Measurements from ENCODE around the gene CFAP74. TPM values are rescaled to one million over a fixed set of nuclear protein-coding genes. Genes with fewer than 3 reads are reported as not detected.

CFAP74 gene
- total and polyA plus RNA-seq, 2 of the 13 experiments (the other 11 are each of a cell fraction or from before 2014, with no cell fraction given) = 0.27 to 0.62 TPM

DNA sequence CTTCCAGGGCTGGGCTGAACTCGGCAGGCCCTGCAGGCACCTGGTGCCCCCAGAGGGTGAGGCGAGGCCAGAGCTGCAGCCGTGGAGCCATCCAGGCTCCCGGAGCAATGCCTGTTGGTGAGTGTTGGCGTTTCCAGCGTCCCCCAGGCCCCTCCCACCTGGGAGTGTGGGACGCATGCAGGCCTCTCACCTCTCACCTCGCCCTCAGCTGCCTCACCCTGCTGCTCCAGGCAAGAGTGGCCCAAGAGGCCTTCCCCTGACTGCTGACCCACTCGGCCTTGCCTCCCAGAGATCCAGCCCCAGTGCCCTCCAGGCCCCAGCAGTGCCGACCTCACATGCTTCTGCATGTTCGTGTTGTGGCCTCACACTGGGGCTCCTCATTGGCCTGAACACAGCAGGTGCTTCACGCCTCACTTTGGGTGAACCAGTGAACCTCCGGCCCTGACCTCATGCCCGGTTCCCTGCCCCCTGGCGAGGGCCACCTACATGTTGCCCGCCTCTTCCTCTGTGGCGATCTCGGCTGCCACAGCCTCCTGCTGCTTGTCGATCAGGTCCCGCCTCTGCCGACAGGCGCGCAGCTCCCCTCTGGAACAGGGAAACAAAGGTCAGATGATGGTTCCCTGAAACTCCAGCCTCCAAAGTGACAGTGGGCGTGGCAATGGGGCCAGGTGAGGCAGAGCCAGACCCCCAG is 17.0 kb downstream of the CFAP74 start (continued):
- TF ChIP-seq RAD21 (CRISPR knock-in tag; IDR thresholded peaks at IDR 0.05) (no peak), ZNF205 (CRISPR knock-in tag; IDR thresholded peaks at IDR 0.05) (no peak), ZNF605 (CRISPR knock-in tag; IDR thresholded peaks at IDR 0.05) (peak; percentile 50; the same call in 1 of the 2 replicates), STAT5B (CRISPR knock-in tag; IDR thresholded peaks at IDR 0.05) (no peak), CBX2 (IDR thresholded peaks at IDR 0.05; ENCODE audit: low read depth, low read length) (no peak), CBX2 (CRISPR knock-in tag; IDR thresholded peaks at IDR 0.05; ENCODE audit: low read depth) (no peak), CCDC6 (CRISPR knock-in tag; IDR thresholded peaks at IDR 0.05) (peak; percentile 19; the same call in 1 of the 2 replicates), RFX1 (IDR thresholded peaks at IDR 0.05) (no peak), ZBTB38 (CRISPR knock-in tag; IDR thresholded peaks at IDR 0.05) (no peak), NCOR1 (IDR thresholded peaks at IDR 0.05; ENCODE audit: borderline replicate concordance, low read length) (no peak), HOXD1 (CRISPR knock-in tag; IDR thresholded peaks at IDR 0.05) (no peak)
- TF ChIP-seq, protein P1, sequence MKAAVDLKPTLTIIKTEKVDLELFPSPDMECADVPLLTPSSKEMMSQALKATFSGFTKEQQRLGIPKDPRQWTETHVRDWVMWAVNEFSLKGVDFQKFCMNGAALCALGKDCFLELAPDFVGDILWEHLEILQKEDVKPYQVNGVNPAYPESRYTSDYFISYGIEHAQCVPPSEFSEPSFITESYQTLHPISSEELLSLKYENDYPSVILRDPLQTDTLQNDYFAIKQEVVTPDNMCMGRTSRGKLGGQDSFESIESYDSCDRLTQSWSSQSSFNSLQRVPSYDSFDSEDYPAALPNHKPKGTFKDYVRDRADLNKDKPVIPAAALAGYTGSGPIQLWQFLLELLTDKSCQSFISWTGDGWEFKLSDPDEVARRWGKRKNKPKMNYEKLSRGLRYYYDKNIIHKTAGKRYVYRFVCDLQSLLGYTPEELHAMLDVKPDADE (CRISPR knock-in tag; IDR thresholded peaks at IDR 0.05) = no peak
- TF ChIP-seq, protein P2, sequence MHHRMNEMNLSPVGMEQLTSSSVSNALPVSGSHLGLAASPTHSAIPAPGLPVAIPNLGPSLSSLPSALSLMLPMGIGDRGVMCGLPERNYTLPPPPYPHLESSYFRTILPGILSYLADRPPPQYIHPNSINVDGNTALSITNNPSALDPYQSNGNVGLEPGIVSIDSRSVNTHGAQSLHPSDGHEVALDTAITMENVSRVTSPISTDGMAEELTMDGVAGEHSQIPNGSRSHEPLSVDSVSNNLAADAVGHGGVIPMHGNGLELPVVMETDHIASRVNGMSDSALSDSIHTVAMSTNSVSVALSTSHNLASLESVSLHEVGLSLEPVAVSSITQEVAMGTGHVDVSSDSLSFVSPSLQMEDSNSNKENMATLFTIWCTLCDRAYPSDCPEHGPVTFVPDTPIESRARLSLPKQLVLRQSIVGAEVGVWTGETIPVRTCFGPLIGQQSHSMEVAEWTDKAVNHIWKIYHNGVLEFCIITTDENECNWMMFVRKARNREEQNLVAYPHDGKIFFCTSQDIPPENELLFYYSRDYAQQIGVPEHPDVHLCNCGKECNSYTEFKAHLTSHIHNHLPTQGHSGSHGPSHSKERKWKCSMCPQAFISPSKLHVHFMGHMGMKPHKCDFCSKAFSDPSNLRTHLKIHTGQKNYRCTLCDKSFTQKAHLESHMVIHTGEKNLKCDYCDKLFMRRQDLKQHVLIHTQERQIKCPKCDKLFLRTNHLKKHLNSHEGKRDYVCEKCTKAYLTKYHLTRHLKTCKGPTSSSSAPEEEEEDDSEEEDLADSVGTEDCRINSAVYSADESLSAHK (CRISPR knock-in tag; IDR thresholded peaks at IDR 0.05; ENCODE audit: borderline replicate concordance) = no peak
- TF ChIP-seq, protein P3, sequence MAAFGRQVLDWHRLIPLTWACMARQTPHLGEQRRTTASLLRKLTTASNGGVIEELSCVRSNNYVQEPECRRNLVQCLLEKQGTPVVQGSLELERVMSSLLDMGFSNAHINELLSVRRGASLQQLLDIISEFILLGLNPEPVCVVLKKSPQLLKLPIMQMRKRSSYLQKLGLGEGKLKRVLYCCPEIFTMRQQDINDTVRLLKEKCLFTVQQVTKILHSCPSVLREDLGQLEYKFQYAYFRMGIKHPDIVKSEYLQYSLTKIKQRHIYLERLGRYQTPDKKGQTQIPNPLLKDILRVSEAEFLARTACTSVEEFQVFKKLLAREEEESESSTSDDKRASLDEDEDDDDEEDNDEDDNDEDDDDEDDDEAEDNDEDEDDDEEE (CRISPR knock-in tag; IDR thresholded peaks at IDR 0.05) = no peak
- TF ChIP-seq, protein P4, sequence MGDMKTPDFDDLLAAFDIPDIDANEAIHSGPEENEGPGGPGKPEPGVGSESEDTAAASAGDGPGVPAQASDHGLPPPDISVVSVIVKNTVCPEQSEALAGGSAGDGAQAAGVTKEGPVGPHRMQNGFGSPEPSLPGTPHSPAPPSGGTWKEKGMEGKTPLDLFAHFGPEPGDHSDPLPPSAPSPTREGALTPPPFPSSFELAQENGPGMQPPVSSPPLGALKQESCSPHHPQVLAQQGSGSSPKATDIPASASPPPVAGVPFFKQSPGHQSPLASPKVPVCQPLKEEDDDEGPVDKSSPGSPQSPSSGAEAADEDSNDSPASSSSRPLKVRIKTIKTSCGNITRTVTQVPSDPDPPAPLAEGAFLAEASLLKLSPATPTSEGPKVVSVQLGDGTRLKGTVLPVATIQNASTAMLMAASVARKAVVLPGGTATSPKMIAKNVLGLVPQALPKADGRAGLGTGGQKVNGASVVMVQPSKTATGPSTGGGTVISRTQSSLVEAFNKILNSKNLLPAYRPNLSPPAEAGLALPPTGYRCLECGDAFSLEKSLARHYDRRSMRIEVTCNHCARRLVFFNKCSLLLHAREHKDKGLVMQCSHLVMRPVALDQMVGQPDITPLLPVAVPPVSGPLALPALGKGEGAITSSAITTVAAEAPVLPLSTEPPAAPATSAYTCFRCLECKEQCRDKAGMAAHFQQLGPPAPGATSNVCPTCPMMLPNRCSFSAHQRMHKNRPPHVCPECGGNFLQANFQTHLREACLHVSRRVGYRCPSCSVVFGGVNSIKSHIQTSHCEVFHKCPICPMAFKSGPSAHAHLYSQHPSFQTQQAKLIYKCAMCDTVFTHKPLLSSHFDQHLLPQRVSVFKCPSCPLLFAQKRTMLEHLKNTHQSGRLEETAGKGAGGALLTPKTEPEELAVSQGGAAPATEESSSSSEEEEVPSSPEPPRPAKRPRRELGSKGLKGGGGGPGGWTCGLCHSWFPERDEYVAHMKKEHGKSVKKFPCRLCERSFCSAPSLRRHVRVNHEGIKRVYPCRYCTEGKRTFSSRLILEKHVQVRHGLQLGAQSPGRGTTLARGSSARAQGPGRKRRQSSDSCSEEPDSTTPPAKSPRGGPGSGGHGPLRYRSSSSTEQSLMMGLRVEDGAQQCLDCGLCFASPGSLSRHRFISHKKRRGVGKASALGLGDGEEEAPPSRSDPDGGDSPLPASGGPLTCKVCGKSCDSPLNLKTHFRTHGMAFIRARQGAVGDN (CRISPR knock-in tag; IDR thresholded peaks at IDR 0.05) = peak; percentile 94
- TF ChIP-seq, protein P5, sequence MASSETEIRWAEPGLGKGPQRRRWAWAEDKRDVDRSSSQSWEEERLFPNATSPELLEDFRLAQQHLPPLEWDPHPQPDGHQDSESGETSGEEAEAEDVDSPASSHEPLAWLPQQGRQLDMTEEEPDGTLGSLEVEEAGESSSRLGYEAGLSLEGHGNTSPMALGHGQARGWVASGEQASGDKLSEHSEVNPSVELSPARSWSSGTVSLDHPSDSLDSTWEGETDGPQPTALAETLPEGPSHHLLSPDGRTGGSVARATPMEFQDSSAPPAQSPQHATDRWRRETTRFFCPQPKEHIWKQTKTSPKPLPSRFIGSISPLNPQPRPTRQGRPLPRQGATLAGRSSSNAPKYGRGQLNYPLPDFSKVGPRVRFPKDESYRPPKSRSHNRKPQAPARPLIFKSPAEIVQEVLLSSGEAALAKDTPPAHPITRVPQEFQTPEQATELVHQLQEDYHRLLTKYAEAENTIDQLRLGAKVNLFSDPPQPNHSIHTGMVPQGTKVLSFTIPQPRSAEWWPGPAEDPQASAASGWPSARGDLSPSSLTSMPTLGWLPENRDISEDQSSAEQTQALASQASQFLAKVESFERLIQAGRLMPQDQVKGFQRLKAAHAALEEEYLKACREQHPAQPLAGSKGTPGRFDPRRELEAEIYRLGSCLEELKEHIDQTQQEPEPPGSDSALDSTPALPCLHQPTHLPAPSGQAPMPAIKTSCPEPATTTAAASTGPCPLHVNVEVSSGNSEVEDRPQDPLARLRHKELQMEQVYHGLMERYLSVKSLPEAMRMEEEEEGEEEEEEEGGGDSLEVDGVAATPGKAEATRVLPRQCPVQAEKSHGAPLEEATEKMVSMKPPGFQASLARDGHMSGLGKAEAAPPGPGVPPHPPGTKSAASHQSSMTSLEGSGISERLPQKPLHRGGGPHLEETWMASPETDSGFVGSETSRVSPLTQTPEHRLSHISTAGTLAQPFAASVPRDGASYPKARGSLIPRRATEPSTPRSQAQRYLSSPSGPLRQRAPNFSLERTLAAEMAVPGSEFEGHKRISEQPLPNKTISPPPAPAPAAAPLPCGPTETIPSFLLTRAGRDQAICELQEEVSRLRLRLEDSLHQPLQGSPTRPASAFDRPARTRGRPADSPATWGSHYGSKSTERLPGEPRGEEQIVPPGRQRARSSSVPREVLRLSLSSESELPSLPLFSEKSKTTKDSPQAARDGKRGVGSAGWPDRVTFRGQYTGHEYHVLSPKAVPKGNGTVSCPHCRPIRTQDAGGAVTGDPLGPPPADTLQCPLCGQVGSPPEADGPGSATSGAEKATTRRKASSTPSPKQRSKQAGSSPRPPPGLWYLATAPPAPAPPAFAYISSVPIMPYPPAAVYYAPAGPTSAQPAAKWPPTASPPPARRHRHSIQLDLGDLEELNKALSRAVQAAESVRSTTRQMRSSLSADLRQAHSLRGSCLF (CRISPR knock-in tag; IDR thresholded peaks at IDR 0.05; ENCODE audit: borderline replicate concordance) = no peak

Measured in HepG2 (cell line).